NCI-H187 treated with DMSO at 0.1 percent for 48 hours (cell line): ENCODE measurements around the gene C1orf50.
"Not testable (repeated sequence)": the region's sequence is repeated elsewhere in the genome, so short reads cannot be mapped to it uniquely, and the experiment has no call there.

ENCODE experiments used
- DNase-seq: peaks from one replicate; lab custom pipeline; 2025; lab: John Stamatoyannopoulos, UW

Gene C1orf50

DNA sequence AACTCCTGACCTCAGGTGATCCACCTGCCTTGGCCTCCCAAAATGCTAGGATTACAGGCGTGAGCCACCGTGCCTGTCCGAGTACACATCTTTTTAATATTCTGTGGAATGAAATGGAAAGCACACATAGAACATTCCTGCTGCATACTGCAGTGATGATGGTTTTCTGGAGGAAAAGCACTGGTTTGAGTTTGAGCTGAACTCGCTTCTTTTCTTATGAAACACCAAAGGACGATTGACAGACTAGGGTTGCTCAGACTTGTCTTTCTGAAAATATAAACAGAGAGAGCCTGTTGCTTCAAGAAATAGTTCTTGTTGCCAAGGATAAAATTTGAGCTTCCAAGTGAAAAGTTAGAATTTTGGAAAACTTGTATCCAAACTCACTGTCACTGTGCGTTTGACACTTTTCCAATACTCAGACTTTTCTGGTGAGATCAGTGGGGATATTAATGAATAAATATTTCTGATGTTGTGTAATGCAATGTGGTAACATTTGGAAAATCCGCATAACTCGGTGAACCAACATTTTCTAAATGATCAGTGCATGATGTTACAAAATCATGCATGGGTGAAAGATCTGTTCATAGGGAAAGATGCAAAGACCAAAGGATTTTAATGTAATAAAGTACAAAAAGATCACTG, 34.9 kb downstream of the C1orf50 start:
- DNase-seq = no peak

DNA sequence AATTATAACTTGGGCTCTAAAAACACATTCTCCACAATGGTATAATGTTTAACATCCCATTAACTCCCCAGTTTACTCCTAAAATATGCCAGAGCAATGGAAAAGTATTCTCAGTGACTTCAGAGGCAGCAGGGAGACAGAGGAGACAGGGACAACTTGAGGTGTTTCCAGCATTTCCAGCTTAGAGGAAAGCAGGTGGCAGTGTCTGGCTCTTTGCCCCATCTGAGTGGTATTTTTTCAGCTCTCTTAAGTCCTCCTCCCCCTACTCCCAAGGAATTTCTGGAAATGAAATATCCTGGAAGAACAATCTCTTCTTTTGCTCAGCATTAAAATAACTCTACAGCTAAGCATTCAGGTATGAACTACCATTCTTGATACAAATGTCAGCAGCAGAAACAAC, 39.1 kb downstream of the C1orf50 start:
- DNase-seq = no peak

DNA sequence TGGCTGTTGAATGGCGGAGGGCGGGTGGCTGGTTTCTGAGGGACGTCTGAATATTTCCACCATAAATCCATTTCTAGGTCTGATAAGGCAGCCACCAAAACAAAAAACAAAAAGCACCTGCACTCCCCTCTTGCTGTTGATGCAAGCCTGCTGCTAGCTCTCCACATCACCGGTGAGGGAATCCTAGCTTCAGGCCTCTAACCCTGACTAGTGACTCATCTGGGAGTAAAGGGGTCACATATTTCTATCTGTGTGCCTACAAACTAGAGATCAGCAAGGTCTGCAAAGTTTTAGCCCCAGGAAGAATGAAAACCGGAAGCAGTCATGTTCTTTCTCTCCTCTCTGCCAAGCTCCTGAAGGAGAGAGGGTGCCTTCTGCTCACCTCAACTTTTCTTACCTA, 39.5 kb downstream of the C1orf50 start:
- no peak for DNase-seq

DNA sequence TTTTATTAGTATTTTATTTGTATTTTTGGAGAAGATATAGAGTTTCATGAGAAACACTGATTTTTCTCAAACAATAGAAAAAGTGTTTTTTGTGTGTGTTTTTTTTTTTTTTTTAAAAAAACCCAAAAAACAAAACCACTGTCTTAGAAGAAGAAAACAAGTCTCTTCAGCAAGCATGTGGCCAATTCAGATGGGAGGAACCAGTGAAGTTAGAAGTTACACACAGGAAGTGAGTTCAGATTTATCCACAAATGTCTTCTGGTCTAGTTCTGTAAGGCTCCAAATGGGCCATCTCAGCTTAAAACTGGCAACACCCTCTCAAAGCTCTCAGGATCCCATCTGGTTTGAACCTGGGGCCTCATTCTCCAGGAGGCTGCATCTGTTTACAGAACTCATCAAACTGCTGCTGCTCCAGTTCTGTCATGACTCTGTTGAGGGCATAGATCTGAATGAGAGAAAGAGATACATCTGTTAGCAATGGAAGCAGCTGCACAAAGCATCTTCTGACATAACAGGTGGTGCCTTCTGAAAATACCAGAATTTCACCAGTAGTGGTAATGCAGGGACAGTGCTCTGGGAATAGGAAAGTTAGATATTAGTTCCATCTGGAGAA, 40.1 kb downstream of the C1orf50 start:
- DNase-seq = no peak

DNA sequence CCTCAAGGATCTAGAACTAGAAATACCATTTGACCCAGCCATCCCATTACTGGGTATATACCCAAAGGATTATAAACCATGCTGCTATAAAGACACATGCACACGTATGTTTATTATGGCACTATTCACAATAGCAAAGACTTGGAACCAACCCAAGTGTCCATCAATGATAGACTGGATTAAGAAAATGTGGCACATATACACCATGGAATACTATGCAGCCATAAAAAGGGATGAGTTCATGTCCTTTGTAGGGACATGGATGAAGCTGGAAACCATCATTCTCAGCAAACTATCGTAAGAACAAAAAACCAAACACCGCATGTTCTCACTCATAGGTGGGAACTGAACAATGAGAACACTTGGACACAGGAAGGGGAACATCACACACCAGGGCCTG, 47.8 kb downstream of the C1orf50 start:
- not testable (repeated sequence) for DNase-seq

DNA sequence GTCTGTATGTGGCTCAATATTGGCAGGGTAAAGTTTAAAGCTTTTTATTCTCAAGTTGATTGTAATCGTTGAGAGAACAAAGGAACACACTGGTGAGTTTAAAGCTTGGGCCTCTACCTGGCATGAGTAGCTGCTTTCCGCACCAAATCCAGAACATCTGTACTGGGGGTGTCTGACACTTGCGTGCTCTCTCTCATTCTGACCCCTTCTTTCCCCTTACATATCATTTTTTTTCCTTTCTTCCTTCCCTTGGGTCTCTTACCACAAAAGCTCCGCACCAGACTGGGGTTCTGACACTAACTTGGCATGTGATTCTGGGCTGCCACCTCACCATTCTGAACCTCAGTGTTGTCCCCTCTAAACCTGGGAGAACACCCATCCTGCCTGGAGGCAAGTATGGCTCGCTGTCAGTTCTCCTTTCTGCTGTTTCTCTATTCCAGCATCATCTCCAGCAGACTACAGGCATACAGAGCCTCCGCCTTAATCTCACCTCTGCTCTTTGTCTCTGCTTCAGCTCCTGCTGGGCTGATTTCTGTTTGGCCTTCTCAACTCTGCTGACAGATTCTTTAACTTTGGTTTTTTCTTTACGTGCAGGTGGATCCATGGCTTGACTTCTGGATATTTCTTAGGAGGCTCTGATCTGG, 49.0 kb downstream of the C1orf50 start:
- DNase-seq = no peak

DNA sequence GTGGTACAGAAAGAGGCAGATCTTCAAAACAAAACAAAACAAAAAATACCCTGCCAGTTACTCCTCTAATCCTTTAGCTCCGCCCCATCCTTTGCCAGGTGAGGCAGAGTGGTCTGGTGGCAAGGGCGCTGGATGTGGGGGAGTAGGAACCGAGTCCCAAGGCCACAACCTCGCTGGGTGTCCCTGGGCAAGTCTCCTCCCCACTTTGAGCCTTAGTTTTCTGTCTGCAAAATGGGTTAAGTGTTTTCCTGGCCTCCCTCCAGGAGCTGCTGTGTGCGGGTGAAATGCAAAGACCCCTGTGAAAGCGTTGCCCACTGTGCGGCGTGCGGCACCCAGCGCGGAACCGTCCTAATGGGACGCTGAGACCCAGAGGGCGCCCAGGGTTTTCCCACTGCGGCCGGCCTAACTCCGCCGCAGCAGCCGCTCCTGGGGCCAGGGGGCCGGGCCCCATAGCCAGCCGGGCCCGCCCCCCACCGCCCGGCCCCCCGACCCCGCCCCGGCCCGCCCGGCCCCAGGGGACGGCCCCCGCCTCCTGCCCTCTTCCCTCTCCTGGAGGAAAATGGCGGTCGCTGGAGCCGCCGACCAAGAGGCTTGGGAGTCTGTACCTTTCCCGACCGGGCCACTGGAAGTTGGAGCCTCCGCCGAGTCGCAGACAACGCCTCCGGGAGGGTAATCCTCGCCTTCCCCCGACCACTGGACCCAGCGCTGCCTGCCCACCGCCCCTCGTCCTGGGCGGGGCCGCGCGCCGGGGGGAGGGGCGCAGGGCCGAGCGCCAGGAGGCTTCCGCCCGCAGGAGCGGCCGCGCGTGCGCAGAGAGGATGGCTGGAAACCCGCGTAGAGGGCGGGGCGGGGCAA, 49.8 kb downstream of the C1orf50 start, which contains the start of the genes ERMAP and SVBP:
Gene ERMAP, plus strand, starts transcription at position 538 of the 855 bp plus-strand sequence. CDS start 13,327 bp downstream, outside the sequence.
Gene SVBP, minus strand, starts transcription at position 813 of the 855 bp plus-strand sequence. CDS start 853 bp downstream, outside the sequence.
- DNase-seq = peak; percentile 61

DNA sequence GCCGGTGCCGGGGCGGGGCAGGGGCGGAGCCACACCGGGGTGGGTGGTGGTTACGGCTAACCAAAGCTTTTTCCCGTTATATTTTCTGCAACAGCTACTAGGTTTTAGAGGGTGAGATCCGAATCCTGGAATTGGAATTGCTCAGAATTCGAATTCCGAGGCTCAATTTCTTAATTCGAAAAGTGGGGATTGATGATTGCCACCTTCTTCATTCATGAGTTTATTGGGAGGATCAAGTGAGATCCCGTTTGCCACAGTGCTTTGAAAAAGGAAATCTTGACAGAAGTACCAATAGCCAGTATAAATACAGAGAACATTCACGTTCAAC, 50.4 kb downstream of the C1orf50 start:
- no peak for DNase-seq

DNA sequence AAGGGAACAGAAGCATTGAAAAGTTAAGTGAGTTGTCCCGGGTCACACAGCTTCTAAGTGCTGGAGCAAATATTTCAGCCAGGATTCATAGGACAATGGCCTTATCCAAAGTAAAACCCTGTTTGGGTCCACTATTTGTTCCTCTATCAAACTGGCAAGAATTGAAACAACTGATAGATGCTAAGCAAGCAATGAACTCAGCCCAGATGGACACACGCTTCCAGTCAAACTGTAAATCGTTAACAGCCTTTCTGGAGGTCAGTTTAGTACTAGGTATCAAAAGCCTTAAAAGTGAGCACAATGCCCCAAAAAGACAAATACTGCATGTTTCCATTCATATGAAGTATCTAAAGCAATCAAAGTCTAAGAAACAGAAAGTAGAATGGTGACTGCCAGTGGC, 50.9 kb downstream of the C1orf50 start:
- DNase-seq = no peak

DNA sequence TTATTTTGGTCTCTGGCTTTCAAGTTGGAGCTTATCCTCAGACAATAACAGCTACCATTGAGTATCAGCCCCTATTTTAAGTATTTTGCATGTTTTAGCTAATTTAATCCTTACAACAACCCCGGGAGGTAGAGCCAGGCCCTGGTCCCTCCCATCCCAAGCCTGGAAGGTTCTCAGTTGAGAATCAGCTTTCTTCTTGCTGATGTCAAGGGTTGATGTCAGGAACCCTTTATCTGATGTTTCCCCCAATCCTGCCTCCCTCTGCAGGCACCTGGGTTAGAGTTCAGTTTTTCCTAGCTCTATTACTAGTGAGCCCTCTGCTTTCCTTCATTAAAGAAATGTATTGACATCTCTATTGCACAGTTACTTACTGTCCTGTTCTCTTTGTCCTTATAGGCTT, 53.8 kb downstream of the C1orf50 start:
- no peak for DNase-seq

DNA sequence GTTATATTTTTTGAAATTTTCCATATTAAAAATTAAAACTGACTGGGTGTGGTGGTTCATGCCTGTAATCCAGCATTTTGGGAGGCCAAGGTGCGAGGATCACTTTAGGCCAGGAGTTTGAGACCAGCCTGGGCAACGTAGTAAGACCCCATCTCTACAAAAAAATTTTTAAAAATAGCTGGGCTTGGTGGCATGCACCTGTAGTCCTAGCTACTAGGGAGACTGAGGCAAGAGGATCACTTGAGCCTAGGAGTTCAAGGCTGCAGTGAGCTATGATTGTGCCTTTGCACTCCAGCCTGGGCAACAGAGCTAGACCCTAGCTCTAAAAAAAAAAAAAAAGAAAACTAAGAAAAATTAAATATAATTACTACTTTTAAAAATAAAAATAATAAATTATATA, 54.6 kb downstream of the C1orf50 start:
- DNase-seq = no peak

DNA sequence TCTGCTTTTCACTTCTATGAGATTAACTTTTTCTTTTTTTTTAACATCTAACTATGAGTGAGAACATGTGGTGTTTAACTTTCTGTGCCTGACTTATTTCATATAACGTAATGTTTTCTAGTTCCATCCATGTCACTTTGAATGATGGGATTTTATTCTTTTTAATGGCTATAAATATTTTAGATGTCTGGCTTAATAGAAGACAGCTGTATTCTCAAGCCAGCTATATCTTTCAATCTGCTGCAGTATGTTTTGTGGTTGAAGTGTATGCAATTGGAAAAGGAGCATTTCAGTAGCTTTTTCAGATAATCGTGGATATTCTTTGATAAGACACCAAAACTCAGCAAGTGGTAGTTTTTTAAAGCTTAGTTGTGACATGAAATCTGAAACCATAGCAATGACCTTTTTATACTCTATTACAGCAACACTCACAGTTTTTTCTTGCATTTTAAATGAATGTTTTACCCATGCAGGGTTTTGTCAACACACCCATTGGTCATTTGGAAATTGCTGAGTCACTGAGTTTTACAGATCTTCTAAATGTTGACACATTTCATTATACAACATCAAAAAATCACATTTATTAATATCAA, 55.8 kb downstream of the C1orf50 start:
- no peak for DNase-seq

DNA sequence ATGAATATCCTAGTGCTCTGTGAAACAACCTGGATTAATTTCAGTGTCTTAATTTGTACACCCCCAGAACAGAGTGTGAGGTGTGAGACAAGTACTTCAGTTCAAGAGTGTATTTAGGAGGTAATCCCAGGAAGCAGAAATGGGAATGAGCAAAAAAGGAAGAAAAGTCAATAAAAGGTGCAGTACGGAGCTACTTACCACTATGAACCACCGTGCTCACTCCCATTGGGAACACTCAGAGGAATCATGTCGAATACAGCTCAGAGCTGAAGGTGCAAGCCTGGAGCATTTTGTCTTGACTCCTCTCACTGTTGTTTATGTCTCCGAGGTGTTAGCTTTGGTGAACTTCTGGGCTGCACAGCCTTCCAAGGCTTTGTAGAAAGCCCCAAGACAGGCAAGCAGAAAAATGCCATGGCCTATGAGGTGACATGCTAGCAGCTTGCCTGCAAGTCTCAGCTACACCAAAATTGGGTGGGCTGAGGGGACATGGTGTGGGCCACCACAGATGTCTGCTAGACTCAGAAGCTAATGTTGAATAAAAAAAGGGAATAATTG, 57.5 kb downstream of the C1orf50 start:
- DNase-seq = no peak

DNA sequence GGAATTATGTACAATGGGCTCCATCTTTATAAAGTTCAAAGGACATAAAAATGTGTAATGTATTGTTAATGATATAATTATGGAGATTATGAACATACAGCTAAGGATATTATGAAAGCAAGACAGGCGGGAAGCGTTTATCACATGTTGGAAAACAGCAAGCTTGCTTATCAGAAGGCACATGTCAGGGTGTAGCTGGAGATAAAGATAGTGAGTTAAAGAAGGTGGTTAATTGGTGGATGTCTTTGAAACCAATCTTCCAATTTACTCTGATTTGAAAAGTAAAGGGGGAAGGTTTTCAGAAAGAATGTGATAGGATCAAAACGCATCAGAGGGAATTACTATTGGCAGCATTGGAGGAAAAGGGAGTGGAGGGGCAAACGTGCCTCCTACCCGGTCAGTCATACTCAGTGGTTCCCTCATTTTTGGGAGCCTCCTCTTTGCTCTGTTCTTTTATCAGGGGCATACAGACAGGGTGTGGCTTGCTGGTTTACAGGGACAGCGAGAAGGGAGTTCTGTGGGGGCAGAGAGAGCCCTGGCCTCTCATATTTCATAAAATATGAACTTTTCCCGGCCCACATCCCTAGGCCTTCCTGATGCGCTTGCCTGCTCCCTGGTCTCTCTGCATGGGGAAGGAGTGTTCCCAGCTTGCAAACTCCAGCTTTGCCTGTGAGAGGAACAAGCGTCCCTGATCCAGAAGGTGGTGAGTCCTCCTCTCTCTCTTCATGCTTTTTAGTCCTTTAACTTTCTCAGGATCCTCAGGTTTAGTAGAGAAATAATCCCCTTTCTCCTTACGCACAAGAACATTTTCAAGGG, 58.2 kb downstream of the C1orf50 start:
- DNase-seq = no peak
